BE2C (cell line): ENCODE measurements around the gene RASSF4.

Experiments used
- DNase-seq: peaks from one replicate; pipeline ENCODE4 v3.0.0-alpha.2; 2020
- H3K27me3 ChIP-seq: fragments of 250-450 bp; sonication (Bioruptor Pico); 2 replicates; pipeline ENCODE4 v1.5.1; 2020; ENCODE audit warnings: mild to moderate bottlenecking
- H3K36me3 ChIP-seq: fragments of 250-450 bp; sonication (Bioruptor Pico); 2 replicates; pipeline ENCODE4 v1.5.1; 2020; ENCODE audit warnings: mild to moderate bottlenecking
- H3K4me1 ChIP-seq: fragments of 250-450 bp; sonication (Bioruptor Pico); 2 replicates; pipeline ENCODE4 v1.5.1; 2020
- H3K4me3 ChIP-seq: 2 replicates; pipeline ENCODE4 v1.5.1; 2011; ENCODE audit warnings: low read depth, low read length
- H3K9me3 ChIP-seq: fragments of 250-450 bp; sonication (Bioruptor Pico); 2 replicates; pipeline ENCODE4 v1.5.1; 2020
- TF ChIP-seq, protein P1 (sequence below): IDR thresholded peaks from 2 replicates; pipeline ENCODE4 v1.5.1; 2012; ENCODE audit warnings: mild to moderate bottlenecking, low read depth, low read length

Gene RASSF4

GRCh38 chr10:44925811-44926750 lies 33.5 kb upstream of the RASSF4 start:
- Histone ChIP-seq H3K27me3 (no peaks in the 10 kb centered on the region), H3K4me3 (no peak overlapping the region), H3K36me3 (no peaks in the 10 kb centered on the region), H3K9me3 (no peaks in the 10 kb centered on the region), H3K4me1 (no peaks in the 10 kb centered on the region)
- TF ChIP-seq, protein P1, sequence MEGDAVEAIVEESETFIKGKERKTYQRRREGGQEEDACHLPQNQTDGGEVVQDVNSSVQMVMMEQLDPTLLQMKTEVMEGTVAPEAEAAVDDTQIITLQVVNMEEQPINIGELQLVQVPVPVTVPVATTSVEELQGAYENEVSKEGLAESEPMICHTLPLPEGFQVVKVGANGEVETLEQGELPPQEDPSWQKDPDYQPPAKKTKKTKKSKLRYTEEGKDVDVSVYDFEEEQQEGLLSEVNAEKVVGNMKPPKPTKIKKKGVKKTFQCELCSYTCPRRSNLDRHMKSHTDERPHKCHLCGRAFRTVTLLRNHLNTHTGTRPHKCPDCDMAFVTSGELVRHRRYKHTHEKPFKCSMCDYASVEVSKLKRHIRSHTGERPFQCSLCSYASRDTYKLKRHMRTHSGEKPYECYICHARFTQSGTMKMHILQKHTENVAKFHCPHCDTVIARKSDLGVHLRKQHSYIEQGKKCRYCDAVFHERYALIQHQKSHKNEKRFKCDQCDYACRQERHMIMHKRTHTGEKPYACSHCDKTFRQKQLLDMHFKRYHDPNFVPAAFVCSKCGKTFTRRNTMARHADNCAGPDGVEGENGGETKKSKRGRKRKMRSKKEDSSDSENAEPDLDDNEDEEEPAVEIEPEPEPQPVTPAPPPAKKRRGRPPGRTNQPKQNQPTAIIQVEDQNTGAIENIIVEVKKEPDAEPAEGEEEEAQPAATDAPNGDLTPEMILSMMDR: no peak
- no peak for DNase-seq

DNA sequence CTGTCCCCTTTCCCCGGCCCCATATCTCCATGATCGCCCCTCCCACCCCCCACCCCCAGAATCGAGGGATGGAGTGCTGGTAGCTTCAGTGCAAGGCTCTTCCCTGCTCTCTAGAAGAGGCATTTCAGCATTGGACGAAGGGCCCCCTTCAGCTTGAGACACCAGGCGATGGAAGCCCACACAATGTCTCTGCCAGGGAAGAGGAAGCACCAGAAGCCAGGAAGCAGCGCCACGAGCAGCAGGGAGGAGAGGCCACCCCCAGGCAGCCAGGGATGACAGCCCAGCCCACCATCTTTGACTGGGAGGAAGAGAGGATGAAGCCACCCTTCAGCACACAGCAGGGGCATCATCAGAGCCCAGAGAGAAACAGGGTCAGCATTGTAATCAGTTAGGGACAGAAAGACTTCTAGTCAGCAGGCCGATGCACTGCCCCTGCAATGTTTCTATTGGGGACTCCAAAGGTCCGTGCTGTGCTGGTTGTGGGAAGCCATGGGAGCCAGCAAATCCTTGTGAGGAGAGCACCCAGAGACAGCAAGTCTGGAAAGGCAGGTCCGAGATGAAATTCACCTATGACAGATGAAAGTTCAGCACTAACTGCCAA lies 32.8 kb upstream of the RASSF4 start:
- no peaks in the 10 kb centered on the region for H3K9me3 ChIP-seq
- no peaks in the 10 kb centered on the region for H3K36me3 ChIP-seq
- H3K27me3 ChIP-seq: no peaks in the 10 kb centered on the region
- TF ChIP-seq, protein P1: no peak
- H3K4me3 ChIP-seq: no peak overlapping the region
- H3K4me1 ChIP-seq: no peaks in the 10 kb centered on the region
- DNase-seq: no peak

DNA sequence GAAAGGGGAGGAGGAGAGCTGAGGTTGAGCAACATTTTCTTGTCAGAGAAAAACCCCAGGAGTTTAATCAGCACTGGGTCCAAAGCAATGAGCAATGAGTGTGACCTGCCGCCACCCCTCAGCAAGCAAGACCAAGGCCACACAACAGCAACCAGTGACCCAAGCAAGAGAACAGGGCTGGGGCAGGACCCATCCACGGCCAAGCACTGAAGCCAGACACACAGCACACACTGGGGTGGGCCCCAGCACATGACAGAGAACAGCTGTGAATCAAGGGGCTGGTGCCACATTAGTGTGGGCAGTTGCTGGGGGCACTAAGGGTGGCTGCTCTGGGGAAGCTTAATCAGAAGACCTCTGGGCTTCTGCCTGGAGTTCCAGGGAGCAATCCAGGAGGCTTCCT lies 32.2 kb upstream of the RASSF4 start:
- Histone ChIP-seq H3K27me3 (no peaks in the 10 kb centered on the region), H3K4me1 (no peaks in the 10 kb centered on the region), H3K36me3 (no peaks in the 10 kb centered on the region), H3K4me3 (no peak overlapping the region), H3K9me3 (no peaks in the 10 kb centered on the region)
- DNase-seq: no peak
- TF ChIP-seq, protein P1: no peak

GRCh38 chr10:44928462-44928861 lies 31.1 kb upstream of the RASSF4 start:
- TF ChIP-seq, protein P1: no peak
- no peaks in the 10 kb centered on the region for H3K27me3 ChIP-seq
- H3K4me1 ChIP-seq: no peaks in the 10 kb centered on the region

GRCh38 chr10:44929356-44930255 lies 30.0 kb upstream of the RASSF4 start:
- H3K27me3 ChIP-seq: no peaks in the 10 kb centered on the region
- H3K4me3 ChIP-seq: no peak overlapping the region
- no peaks in the 10 kb centered on the region for H3K9me3 ChIP-seq
- H3K4me1 ChIP-seq: no peaks in the 10 kb centered on the region
- TF ChIP-seq, protein P1: no peak
- DNase-seq: no peak
- no peaks in the 10 kb centered on the region for H3K36me3 ChIP-seq

More at GRCh38 chr10:44928462-44928861, 31.1 kb upstream of the RASSF4 start:
- Histone ChIP-seq H3K9me3 (no peaks in the 10 kb centered on the region), H3K36me3 (no peaks in the 10 kb centered on the region), H3K4me3 (no peak overlapping the region)
- DNase-seq: no peak
